HFFc6 (cell line): ENCODE data around the gene KRT80. TPM values are rescaled to one million over a fixed set of nuclear protein-coding genes. Genes with fewer than 3 reads are reported as not detected.
"Not testable (repeated sequence)": the region's sequence is repeated elsewhere in the genome, so short reads cannot be mapped to it uniquely, and the experiment has no call there.

Experiments used
- DNase-seq: peaks from one replicate; pipeline ENCODE4 v3.0.0-alpha.2; 2018
- H3K27ac Mint-ChIP-seq: 2 replicates; pipeline ENCODE4 v1.8.0; 2020; ENCODE audit warnings: mild to moderate bottlenecking, mixed read lengths
- H3K27me3 Mint-ChIP-seq: 2 replicates; pipeline ENCODE4 v1.8.0; 2021; ENCODE audit warnings: mild to moderate bottlenecking, moderate library complexity, mixed read lengths; ENCODE audit not compliant: insufficient read depth
- H3K36me3 Mint-ChIP-seq: 2 replicates; pipeline ENCODE4 v1.8.0; 2021; ENCODE audit warnings: low read depth, mixed read lengths
- H3K4me1 Mint-ChIP-seq: 2 replicates; pipeline ENCODE4 v1.8.0; 2020; ENCODE audit warnings: low read depth, mixed read lengths
- H3K4me3 Mint-ChIP-seq: 2 replicates; pipeline ENCODE4 v1.8.0; 2020; ENCODE audit warnings: mild to moderate bottlenecking, moderate library complexity, mixed read lengths
- H3K9me3 Mint-ChIP-seq: 2 replicates; pipeline ENCODE4 v1.8.0; 2020; ENCODE audit warnings: mild to moderate bottlenecking, mixed read lengths
- CTCF ChIP-seq: fragments of 200-600 bp; sonication (generic); IDR thresholded peaks from 2 replicates; pipeline ENCODE4 v1.5.0; 2021; ENCODE audit warnings: antibody characterized with exemption, mild to moderate bottlenecking
- long read RNA-seq: library from polyadenylated mRNA; unstranded; transcript quantifications from one replicate; pipeline ENCODE4 v2.0.0, GENCODE V29; 2019
- total RNA-seq, 6 experiments: library from RNA; stranded (reverse); fragmentation: NEBNext Ultra II Directional; extraction: Animal tissue kit (Norgen Biotek cat#: 25700); gene quantifications; 2 replicates in 1 of 6; 3 replicates in 5 of 6; pipeline ENCODE4 v1.2.3, GENCODE V29; 2021

Gene KRT80
- total RNA-seq: 1 to 10 TPM; 2.3 to 3.7 (median 2.8) TPM
- long read RNA-seq, partial matches to known transcripts: 0 of 3 reads
- long read RNA-seq, other reads (novel, unspliced or antisense): 3 of 3 reads

GRCh38 chr12:52191841-52192791 lies at the start of gene KRT80:
KRT80 (minus strand) TSS chr12:52192014; CDS start chr12:52191902, 112 bp downstream.
- Mint-ChIP-seq H3K4me1 (peaks cover 85% of the 10 kb centered on the region), H3K4me3 (peak within 1 kb of the TSS; percentile 14; the same call in 1 of the 2 replicates), H3K9me3 (no peaks in the 10 kb centered on the region), H3K27me3 (peaks cover 3% of the 10 kb centered on the region), H3K27ac (peak within 1 kb of the TSS; percentile 95), H3K36me3 (no peaks in the 10 kb centered on the region)
- DNase-seq: peak; percentile 98
- no peak for TF ChIP-seq CTCF

- no peaks in the 10 kb centered on the region for H3K36me3 Mint-ChIP-seq
- DNase-seq: no peak
- no peak overlapping the region for H3K4me3 Mint-ChIP-seq
- H3K9me3 Mint-ChIP-seq: no peaks in the 10 kb centered on the region
- no peak overlapping the region for H3K27ac Mint-ChIP-seq
- peaks cover 55% of the 10 kb centered on the region for H3K4me1 Mint-ChIP-seq
- no peaks in the 10 kb centered on the region for H3K27me3 Mint-ChIP-seq
- TF ChIP-seq CTCF: no peak
Measured at GRCh38 chr12:52241205-52241842, 49.5 kb upstream of the KRT80 start.

GRCh38 chr12:52240247-52240646 lies 48.4 kb upstream of the KRT80 start:
- not testable (repeated sequence) for H3K9me3 Mint-ChIP-seq, H3K36me3 Mint-ChIP-seq, DNase-seq, H3K4me3 Mint-ChIP-seq, H3K27me3 Mint-ChIP-seq, H3K27ac Mint-ChIP-seq
- H3K4me1 Mint-ChIP-seq: peaks cover 52% of the 10 kb centered on the region

- Mint-ChIP-seq H3K4me3 (no peak overlapping the region), H3K4me1 (peaks cover 52% of the 10 kb centered on the region), H3K36me3 (no peaks in the 10 kb centered on the region), H3K9me3 (no peaks in the 10 kb centered on the region), H3K27ac (no peak overlapping the region), H3K27me3 (no peaks in the 10 kb centered on the region)
- no peak for TF ChIP-seq CTCF
- no peak for DNase-seq
Measured at GRCh38 chr12:52239767-52240166, 48.0 kb upstream of the KRT80 start.

GRCh38 chr12:52238916-52239646 lies 47.3 kb upstream of the KRT80 start:
- Mint-ChIP-seq H3K4me1 (peaks cover 51% of the 10 kb centered on the region), H3K27me3 (no peaks in the 10 kb centered on the region), H3K4me3 (no peak overlapping the region), H3K27ac (no peak overlapping the region; the same call in 1 of the 2 replicates), H3K9me3 (no peaks in the 10 kb centered on the region), H3K36me3 (no peaks in the 10 kb centered on the region)
- no peak for DNase-seq
- no peak for TF ChIP-seq CTCF
